ENCODE data around the gene APOA1.

The APOA1 gene

GRCh38 chr11:116825854-116826750 is 11.3 kb downstream of the APOA1 start:
- Histone ChIP-seq H3K9me3 (ENCODE audit: insufficient read depth, low read length) (no peaks in the 10 kb centered on the region), H3F3A (ENCODE audit: insufficient read depth) (no peaks in the 10 kb centered on the region), H3K36me3 (ENCODE audit: low read length) (no peaks in the 10 kb centered on the region), H3K4me3 (ENCODE audit: insufficient read depth, low read length, poor library complexity, severe bottlenecking) (no peak overlapping the region), H3K27ac (ENCODE audit: low read depth, low read length) (no peak overlapping the region), H3K27me3 (ENCODE audit: low read length) (no peaks in the 10 kb centered on the region), H3K9ac (ENCODE audit: low read length) (no peak overlapping the region), H4K20me1 (ENCODE audit: low read depth, low read length) (no peaks in the 10 kb centered on the region), H3K4me2 (ENCODE audit: low read depth, low read length, poor library complexity, severe bottlenecking) (no peak overlapping the region), H3K9me2 (replicated peaks; ENCODE audit: insufficient read depth, low read length) (no peaks in the 10 kb centered on the region), H2AFZ (ENCODE audit: low read depth, low read length, severe bottlenecking) (no peak overlapping the region), H3K79me2 (ENCODE audit: insufficient read depth, low read length) (no peaks in the 10 kb centered on the region)
- TF ChIP-seq EZH2phosphoT487 (conservative IDR thresholded peaks at IDR 0.05; ENCODE audit: low read length) (no peak), CTCF (IDR thresholded peaks at IDR 0.05; ENCODE audit: insufficient read depth, low read length, poor library complexity, severe bottlenecking) (no peak)

- H3K79me2 ChIP-seq (ENCODE audit: insufficient read depth, low read length): no peaks in the 10 kb centered on the region
- no peak overlapping the region for H2AFZ ChIP-seq (ENCODE audit: low read depth, low read length, severe bottlenecking)
- H4K20me1 ChIP-seq (ENCODE audit: low read depth, low read length): no peaks in the 10 kb centered on the region
- H3K4me2 ChIP-seq (ENCODE audit: low read depth, low read length, poor library complexity, severe bottlenecking): no peak overlapping the region
- no peaks in the 10 kb centered on the region for H3K27me3 ChIP-seq (ENCODE audit: low read length)
- no peaks in the 10 kb centered on the region for H3K9me3 ChIP-seq (ENCODE audit: insufficient read depth, low read length)
- H3F3A ChIP-seq (ENCODE audit: insufficient read depth): no peaks in the 10 kb centered on the region
- H3K36me3 ChIP-seq (ENCODE audit: low read length): no peaks in the 10 kb centered on the region
- H3K9ac ChIP-seq (ENCODE audit: low read length): no peak overlapping the region
- H3K4me3 ChIP-seq (ENCODE audit: insufficient read depth, low read length, poor library complexity, severe bottlenecking): no peak overlapping the region
- no peak overlapping the region for H3K27ac ChIP-seq (ENCODE audit: low read depth, low read length)
- TF ChIP-seq CTCF (IDR thresholded peaks at IDR 0.05; ENCODE audit: insufficient read depth, low read length, poor library complexity, severe bottlenecking) (no peak), EZH2phosphoT487 (conservative IDR thresholded peaks at IDR 0.05; ENCODE audit: low read length) (no peak)
- H3K9me2 ChIP-seq (replicated peaks; ENCODE audit: insufficient read depth, low read length): no peaks in the 10 kb centered on the region
Observed at GRCh38 chr11:116825434-116825833, 12.0 kb downstream of the APOA1 start.

GRCh38 chr11:116823031-116823843 is 14.2 kb downstream of the APOA1 start, which contains the start of gene APOA4:
TSS of gene APOA4 (minus strand) at chr11:116823304. CDS start at chr11:116823191, 113 bp downstream.
- Histone ChIP-seq H3F3A (ENCODE audit: insufficient read depth) (no peaks in the 10 kb centered on the region), H3K27me3 (ENCODE audit: low read length) (no peaks in the 10 kb centered on the region), H4K20me1 (ENCODE audit: low read depth, low read length) (no peaks in the 10 kb centered on the region), H3K9me3 (ENCODE audit: insufficient read depth, low read length) (no peaks in the 10 kb centered on the region), H3K9ac (ENCODE audit: low read length) (no peak within 1 kb of the TSS), H2AFZ (ENCODE audit: low read depth, low read length, severe bottlenecking) (no peak within 1 kb of the TSS), H3K9me2 (replicated peaks; ENCODE audit: insufficient read depth, low read length) (no peaks in the 10 kb centered on the region), H3K4me3 (ENCODE audit: insufficient read depth, low read length, poor library complexity, severe bottlenecking) (no peak within 1 kb of the TSS), H3K27ac (ENCODE audit: low read depth, low read length) (no peak within 1 kb of the TSS), H3K4me2 (ENCODE audit: low read depth, low read length, poor library complexity, severe bottlenecking) (no peak within 1 kb of the TSS), H3K79me2 (ENCODE audit: insufficient read depth, low read length) (no peaks in the 10 kb centered on the region), H3K36me3 (ENCODE audit: low read length) (no peaks in the 10 kb centered on the region)
- TF ChIP-seq CTCF (IDR thresholded peaks at IDR 0.05; ENCODE audit: insufficient read depth, low read length, poor library complexity, severe bottlenecking): no peak
- TF ChIP-seq EZH2phosphoT487 (conservative IDR thresholded peaks at IDR 0.05; ENCODE audit: low read length): no peak
